Measurements from ENCODE around the gene DPP9.
"Not testable (repeated sequence)": the region's sequence is repeated elsewhere in the genome, so short reads cannot be mapped to it uniquely, and the experiment has no call there.

The DPP9 gene

DNA sequence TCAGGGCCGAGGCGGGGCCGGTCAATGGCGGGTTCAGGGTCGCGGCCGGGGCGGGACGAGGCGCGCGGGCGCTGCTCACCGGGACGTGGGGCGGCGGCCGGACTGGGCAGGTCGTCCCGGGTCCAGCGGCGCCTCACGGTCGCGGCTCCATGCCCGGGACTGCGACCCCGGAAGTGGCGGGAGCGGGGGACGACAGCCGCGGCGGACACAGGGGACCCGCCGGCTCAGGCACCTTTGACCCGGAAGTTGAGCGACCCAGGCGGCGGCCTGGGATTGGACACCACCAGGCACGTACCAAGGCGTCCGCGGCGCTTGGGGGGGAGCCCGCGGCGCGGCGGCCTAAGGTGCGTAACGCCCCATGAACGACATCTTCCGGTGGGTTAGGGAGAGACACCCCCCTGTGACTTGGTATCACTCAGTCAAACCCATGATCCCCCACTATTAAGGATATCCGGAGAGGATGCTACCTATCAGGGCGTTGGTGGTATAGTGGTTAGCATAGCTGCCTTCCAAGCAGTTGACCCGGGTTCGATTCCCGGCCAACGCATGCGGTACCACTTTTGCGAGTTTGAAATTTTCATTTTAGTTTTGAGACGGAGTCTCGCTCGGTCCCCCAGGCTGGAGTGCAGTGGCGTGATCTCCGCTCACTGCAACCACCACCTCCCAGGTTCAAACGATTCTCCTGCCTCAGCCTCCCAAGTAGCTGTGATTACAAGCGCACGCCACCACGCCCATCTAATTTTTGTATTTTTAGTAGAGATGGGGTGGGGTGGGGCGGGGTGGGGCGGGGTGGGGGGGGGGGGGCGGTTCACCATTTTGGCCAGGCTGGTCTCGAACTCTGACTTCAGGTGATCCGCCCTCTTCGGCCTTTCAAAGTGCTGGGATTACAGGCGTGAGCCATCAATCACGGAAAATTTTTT lies at the start of gene DPP9:
TSS of gene DPP9 (minus strand) at position 248 of the 920 bp plus-strand sequence. CDS start 3,936 bp downstream, outside the sequence.
- DNase-seq, result peak; percentile 99

DNA sequence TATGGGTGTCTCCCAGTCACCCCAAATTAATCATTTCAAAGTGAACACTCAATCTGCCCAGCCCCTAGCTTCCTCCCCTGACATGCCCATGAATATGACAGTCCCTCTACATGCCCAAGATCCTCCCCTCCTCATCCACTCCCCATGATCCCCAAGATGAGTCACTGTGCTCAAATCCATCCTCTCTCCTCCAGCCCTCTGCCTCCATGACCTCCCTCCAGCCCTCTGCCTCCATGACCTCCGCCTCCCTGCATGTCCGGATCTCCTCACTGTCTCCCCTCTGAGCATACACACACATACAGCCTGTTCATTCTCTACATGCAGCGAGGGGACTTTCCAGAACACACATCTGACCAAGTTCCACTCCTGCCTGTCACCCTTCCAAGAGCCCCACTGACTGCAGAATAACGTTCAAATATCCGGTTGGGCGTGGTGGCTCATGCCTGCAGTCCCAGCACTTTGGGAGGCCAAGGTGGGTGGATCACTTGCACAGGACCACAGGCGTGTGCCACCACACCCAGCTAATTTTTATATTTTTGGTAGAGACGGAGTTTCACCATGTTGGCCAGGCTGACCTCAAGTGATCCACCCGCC lies 49.5 kb upstream of the DPP9 start:
- no peak for DNase-seq

DNA sequence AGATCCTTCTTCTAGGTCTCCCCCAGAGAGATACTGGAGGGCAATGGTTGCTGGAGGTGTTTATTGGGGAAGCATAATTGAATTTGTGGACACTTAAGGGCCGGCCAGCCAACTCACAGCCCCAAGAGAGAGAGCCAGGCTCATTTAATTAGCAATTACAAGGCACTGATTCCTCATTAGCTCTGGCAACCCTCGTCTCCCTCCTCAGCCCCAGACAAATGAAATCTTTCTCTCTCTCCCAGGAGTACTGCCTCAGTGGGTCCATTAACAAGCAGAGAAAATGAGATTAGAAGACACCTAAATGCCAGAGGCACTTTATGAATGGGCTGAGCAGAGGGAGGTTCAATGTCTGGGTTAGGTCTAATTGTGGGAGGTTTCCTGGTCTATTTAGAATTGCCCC lies 48.9 kb upstream of the DPP9 start:
- DNase-seq, result no peak

DNA sequence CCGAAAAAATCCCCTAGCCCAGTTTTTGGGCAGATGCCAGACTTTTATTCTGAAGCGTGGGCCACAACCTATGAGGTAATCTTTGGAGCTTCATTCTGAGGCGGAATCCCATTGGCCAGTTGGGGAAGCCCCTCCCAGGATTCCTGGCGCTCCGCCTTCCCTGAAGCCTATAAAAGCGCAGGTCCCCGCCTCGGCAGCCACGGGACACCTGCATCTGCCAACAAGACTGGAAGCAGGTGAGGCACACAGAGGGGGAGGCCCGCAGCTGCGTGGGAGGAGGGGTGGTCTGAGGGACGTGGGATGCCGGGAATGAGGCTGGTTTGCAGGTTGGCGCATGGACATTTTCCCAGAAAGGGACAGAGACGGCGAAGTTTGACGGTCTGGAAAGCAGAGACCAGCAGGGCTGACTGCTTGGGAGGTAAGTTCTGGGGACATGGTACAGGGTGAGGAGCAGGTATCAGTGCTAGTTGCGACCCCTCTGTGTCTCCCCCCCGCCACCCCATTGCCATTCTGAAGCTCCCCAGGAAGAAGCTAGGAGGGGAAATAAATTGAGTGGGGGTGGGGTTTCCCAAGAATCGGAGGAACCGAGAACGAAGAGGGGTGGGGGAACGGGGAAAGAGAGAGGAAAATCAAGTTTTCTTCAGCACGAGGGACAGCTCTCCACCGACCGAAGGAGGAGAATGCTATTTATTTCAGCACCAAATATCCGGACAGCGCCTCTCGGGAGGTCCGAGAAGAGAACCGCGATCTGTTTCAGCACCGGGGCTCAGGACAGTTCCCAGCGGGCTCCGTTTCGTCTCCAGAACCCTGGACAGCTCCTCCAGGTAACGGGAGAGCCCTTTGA lies 45.5 kb upstream of the DPP9 start:
- DNase-seq, result peak; percentile 67

DNA sequence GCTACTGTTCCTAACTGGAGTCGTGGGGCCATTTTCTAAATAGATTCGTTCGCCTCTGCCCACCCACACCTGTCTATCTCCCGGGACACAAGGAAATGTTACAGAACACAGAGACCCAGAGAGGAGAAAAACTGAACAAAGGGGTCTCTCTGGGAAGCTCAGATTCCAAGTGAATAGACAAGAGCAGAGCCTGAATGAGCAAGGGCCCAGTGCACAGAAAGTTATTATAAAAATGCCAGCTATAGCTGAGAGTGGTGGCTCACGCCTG lies 40.7 kb upstream of the DPP9 start:
- no peak for DNase-seq

DNA sequence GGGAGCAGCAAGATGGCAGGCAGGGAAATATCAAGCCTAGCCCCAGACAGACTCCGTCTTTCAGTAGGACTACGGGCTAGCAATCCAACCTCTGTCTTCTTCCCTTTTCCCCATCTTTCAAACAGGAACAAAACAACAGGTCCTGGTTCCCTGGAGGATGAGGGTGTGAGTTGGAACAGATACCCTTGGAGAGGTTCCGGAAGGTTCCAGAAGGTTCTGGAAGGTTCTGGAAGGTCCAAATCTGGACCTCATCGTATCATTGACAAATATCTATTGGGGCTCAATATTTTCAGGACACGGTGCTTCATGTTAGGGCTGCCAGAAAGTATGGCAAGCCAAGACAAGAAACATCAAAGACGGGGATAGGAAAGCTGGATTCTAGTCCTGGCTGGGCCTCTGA lies 39.4 kb upstream of the DPP9 start:
- DNase-seq, result no peak

DNA sequence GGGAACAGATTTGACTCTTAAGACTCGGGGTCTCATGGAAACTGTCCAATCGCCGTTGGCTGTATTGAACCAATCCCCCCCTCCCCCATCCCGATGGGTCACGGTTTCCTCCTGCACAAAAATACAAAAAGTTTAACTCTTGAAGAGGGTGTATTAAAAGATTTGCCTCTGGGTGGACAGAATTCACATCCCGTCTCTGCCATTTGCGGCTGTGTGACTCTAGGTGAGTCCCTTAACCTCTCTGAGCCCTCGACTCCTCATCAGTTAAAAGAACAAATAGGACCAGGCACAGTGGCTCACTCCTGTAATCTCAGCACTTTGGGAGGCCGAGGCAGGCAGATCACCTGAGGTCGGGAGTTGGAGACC lies 36.6 kb upstream of the DPP9 start:
- DNase-seq, result no peak

DNA sequence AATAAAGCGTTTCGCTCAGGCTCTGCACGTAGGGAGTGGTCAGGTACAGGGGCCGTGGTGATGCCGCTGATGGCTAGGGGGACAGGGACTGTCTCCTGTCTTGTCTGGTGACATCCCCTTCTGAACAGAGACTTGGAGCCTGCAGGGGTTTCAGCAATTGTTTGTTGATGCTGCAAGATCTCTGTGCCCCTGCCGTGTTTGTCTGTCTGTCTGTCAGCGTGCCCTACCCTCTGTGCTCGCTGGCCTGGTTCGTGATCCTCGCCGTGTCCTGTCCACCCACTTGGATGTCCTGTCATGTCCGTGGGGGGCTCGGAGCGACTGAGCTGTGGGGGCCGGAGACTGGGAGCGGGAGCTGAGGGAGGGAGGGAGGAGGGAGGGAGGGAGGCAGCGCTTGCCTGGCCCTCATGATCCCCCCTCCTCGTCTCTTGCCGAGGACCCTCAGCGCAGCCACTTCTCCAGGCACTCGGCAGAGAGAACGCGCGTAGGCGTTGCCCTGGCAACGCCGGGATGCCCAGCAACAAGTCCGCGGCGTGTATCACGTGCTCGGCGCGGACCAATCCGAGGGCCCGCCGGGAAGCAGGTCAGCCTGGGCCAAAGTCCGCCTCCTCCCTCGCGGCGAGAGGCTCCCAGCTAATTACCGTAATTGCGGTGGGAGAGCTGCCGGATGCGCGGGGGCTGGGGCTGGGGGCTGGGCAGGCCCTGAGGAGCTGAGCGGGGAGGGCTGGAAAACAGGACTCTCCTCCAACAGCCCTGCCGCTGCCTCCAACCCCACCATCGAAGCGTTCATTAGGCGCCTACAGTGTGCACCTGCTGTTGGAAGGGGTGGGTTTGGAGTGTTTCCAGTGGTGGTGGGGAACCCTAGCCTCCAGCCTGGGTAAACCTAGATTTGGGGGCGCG lies 36.0 kb upstream of the DPP9 start:
- DNase-seq, result peak; percentile 86

DNA sequence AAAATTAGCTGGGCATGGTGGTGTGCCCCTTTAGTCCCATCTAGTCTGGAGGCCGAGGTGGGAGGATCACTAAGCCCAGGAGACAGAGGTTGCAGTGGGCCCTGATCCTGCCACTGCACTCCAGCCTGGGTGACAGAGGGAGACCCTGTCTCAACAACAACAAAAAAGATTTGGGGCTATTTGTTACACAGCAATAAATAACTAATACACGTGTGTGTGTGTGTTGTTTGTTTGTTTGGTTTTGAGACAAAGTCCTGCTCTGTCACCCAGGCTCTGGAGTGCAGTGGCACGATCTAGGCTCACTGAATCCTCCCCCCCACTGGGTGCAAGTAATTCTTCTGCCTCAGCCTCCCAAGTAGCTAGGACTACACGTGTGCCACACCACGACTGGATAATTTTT lies 35.0 kb upstream of the DPP9 start:
- no peak for DNase-seq

DNA sequence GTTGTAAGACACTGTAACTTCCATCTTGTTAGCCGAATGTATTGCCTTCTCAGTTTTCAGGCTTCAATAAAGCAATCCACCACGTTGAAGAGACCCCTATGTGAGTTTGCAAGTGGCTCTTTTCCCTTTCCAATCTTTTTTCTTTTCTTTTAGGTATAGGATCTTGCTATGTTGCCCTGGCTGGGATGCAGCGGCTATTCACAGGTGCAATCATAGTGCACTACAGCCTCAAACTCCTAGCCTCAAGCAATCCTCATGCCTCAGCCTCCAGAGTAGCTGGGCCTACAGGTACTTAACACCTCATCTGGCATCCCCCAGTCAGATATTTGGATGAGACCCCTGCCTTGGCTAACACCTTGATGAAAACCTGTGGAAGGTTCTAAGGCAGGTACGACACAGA lies 34.4 kb upstream of the DPP9 start:
- DNase-seq, result no peak

DNA sequence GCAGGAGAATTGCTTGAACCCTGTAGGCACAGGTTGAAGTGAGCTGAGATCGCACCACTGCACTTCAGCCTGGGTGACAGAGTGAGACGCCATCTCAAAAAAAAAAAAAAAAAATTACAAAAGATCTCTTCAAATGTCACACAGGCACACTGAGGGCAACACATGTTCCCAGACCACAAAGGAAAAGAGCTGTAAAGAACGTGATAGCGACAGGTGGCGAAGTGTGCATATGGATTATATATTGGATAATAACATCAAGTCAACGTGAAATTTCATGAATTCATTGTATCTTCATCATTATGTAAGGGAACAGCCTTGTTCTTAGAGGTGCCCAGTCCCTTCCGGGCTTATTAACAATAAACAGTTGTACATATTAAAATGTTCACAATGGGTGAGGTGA lies 31.8 kb upstream of the DPP9 start:
- DNase-seq, result no peak

DNA sequence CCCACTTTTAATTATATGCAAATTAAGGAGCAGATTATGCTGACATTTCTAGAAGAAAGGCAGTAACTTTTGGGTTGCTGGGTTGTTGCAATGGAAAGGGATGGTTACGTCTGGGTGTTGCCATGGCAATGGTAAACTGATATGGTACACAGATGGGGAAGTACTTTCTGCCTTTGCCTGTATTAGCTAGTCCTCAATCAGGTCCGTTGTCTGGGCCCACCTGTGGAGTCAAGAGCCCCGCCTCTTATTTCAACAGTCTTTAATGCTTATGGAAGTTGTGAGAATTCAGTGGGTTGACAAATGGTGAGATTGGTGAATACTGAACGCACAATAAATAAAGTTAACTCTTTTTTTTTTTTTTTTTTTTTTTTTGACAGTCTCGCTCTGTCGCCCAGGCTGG lies 30.6 kb upstream of the DPP9 start:
- no peak for DNase-seq

DNA sequence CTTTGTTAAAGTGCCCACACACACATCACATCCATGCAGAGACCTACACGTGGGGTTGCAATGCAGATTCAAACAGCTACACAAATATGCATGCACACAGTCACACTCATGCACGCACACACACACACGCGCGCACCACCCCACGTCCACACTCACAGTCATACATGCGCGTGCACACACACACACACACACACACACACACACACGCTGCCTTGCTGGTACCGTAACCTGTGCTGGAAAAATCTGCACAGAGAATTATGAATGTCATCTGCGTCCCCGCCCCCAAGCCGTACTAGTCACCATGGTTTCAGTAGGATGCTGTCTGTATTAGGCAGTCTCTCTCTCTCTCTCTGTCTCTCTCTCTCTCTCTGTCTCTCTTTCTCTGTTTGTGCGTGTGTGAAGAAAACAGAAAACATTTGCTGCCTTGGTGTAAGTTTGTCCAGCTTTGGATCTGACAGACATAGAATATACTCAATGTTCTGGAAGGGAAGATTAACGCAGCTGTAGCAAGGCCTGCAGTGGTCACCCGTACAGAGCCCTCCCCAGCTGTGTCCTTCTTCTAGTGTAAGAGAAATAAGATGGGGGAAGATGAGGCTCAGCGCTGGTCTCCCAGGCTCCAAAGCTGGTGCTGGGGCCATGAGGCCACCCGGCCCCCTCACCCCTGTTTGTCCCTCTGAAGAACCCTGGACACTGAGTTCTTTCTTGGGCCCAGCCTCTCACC lies 26.4 kb upstream of the DPP9 start:
- no peak for DNase-seq

DNA sequence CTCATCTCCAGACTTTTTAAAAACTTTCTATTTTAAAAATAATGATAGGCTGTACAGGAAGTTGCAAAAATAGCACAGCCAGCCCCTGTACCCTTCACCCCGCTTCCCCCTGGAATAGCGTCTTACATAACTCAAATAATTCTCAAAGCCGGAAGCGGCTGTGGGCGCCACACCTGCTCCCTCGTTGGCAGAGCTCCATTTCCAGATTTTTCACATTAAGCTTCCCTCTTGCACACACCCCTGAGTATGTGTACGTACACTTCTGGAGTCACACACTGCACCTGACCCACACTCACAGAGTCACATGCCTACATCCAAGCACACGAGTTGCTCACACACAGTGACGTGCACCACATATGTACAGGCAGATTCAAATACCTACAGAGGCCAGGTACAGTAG lies 24.9 kb upstream of the DPP9 start:
- no peak for DNase-seq

DNA sequence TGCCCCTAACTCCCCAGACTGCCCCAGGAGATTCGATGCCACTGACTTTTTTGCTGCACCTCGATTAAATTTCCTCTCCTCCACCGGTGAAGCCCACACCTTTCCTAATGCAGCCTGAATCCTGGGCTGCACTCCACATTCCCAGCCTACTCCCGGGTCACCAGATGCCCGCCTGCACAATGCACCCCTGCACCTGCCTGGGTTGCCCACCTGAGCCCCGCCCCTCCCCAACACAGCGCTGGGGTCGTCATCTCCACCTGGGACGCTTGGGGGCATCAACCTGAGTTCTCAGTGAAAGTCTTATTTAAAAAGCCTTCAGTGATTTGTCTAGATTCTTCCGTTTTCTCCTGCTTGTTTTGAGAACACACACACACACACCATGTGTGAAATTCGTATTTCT lies 24.5 kb upstream of the DPP9 start:
- no peak for DNase-seq

DNA sequence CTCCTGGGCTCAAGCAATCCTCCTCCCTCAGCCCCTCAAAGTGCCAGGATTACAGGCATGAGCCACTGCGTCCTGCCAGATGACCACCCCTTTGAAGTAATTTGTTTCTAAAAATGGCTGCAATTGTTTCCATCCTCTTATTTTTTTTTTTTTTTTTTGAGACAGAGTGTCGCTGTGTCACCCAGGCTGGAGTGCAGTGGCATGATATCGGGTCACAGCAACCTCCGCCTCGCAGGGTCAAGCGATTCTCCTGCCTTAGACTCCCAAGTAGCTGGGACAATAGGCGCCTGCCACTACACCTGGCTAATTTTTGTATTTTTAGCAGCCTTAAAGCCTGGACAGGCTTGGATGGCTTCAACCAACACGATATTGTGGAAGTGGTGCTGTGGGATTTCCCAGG lies 22.3 kb upstream of the DPP9 start:
- DNase-seq, result no peak

DNA sequence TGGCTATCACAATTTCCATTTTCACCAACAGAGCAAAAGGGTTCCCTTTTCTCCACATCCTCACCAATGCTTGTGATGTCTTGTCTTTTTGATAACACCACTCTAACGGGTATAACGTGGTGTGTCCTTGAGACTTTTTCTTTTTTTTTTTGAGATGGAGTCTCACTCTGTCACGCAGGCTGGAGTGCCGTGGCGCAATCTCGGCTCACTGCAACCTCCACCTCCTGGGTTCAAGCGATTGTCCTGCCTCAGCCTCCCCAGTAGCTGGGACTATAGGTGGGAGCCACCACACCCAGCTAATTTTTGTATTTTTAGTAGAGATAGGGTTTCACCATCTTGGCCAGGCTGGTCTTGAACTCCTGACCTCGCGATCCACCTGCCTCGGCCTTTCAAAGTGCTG lies 21.5 kb upstream of the DPP9 start:
- DNase-seq, result not testable (repeated sequence)

DNA sequence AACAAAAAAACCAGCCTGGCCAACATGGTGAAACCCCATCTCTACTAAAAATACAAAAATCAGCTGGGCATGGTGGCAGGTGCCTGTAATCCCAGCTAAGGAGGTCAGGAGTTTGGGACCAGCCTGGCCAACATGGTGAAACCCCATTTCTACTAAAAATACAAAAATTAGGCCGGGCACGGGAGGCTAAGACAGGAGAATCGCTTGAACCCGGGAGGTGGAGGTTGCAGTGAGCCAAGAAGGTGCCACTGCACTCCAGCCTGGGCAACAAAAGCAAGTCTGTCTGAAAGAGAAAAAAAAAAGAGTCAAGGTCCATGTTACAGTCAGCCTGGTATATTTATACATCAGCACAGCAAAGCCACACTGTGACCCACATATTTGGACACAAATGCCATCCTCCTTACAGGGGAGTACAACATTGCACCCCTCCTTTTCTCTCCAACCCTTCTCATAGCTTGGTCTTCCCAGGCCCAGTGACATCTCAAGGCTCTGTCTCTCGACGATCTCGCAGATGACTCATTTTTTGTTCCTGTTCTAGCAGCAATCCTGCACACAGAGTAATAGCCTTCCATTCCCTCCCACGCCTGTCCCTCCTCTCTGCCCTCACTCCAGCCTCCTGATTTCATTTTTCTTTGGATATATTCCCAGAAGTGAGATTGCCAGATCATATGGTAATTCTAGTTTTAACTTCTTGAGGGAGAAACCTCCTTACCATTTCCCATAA lies 21.0 kb upstream of the DPP9 start:
- DNase-seq, result no peak

DNA sequence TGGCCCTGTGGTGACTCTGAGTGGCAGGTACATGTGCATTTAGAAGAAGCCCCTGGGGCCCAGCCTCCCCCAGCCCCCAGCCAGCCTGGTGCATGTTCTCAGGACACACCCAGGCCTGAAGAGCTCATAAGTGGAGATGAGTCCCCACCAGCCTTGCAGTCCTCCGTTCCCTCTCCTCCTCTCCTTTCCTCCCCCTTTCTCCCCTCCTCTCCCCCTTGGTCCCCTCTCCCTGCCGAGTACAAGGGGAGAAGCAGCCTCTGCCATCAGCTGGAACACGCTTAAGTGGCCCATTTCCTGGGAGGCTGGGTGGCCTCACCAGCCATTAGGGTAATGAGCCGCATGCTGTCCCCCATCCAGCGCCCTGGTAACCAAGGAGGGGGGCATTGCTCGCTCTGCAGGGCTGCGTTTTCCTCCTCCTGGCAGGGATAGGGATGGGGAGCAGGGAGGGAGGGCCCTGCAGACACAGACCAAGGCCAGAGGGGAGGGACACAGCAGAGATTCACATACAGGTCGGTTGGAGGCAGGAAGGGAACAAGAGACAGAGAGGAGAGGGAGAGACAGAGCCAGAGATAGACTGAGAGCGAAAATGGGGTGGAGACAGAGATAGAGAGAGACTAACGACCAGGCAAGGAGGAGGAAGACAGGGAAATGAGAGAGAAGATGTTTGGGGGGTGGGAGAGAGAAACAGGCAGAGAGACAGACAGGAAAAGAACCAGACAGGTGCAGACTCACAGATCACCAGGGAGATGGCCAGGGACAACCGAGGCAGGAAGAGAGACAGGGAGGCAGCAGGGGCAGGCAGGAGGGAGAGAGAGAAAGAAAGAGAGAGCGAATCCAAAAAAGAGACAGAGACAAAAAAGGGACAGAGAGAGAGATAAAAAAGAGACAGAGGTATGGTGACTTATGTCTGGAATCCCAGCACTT lies 19.3 kb upstream of the DPP9 start:
- DNase-seq, result no peak

DNA sequence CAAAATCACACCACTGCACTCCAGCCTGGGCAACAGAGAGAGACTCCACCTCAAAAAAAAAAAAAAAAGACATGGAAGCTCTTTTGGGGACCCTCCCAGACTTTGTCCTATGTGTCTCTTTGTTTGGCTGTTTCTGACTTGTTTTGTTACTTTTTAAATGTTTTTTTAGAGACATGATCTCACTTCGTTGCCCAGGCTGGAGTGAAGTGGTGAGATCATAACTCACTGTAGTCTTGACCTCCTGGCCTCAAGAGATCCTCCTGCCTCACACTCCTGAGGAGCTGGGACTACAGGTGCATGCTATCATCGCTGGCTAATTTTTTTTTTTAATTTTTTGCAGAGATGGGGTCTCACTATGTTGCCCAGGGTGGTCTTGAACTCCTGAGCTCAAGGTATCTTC lies 16.4 kb upstream of the DPP9 start:
- DNase-seq, result no peak

Measured in CD4-positive, alpha-beta T cell treated with Interleukin-15 for 1 hour (primary cell).